Adrenal gland (tissue), 5 donors: ENCODE measurements around the gene FXYD4.

Experiments used
- POLR2A ChIP-seq, 2 donors: fragments of 450-650 bp; IDR thresholded peaks; one replicate each; pipeline ENCODE4 v1.6.1; 2017; ENCODE audit warnings: antibody characterized with exemption in 2 of 2, mild to moderate bottlenecking in 2 of 2, moderate library complexity in 1 of 2
- TF ChIP-seq, protein P1 (sequence below), 6 experiments: fragments of 450-650 bp in 4 of 6; fragments of 200-600 bp in 2 of 6; sonication (generic) in 1 of 6; IDR thresholded peaks; 1 replicate in 5 of 6; 2 replicates in 1 of 6; pipeline versions ENCODE4 v1.5.1 to v1.8.0; 2016 to 2021; ENCODE audit warnings: antibody characterized with exemption in 6 of 6, mild to moderate bottlenecking in 2 of 6, moderate library complexity in 1 of 6
- donor health status: DM: no; HTN: no; CAD: no.

DNA sequence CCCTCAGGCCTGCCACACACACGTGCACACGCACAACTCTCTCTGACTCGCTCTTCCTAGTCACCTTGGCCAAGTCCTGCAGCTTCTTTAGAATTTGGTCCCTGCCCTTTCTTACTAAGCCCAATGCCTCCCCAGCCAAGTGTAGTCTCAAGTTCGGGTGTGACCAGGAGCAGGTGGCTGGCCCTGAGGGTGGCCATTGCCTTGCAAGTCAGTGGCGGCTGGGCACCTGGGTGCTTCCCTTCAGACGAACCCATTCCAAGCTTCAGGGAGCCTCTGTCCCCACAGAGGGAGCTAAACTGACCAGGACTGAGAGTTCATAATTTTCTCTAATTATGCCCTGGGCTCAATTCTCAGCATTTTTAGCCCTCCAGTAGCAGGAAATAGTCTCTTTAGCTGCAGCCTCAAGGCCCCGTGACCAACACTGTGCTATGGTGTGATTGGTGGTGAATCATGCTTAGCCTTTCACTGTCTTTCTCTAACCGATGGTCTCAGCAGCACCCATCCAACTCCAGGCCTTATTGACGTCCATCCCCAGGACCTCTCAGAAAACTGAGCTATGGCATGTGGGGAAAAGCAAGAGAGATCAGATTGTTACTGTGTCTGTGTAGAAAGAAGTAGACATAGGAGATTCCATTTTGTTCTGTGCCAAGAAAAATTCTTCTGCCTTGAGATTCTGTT, 34.7 kb upstream of the FXYD4 start:
- TF ChIP-seq, protein P1, sequence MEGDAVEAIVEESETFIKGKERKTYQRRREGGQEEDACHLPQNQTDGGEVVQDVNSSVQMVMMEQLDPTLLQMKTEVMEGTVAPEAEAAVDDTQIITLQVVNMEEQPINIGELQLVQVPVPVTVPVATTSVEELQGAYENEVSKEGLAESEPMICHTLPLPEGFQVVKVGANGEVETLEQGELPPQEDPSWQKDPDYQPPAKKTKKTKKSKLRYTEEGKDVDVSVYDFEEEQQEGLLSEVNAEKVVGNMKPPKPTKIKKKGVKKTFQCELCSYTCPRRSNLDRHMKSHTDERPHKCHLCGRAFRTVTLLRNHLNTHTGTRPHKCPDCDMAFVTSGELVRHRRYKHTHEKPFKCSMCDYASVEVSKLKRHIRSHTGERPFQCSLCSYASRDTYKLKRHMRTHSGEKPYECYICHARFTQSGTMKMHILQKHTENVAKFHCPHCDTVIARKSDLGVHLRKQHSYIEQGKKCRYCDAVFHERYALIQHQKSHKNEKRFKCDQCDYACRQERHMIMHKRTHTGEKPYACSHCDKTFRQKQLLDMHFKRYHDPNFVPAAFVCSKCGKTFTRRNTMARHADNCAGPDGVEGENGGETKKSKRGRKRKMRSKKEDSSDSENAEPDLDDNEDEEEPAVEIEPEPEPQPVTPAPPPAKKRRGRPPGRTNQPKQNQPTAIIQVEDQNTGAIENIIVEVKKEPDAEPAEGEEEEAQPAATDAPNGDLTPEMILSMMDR (IDR thresholded peaks at IDR 0.05), result no peak
- TF ChIP-seq POLR2A (IDR thresholded peaks at IDR 0.05), result no peak
